ENCODE measurements around the gene TIMP1.

The TIMP1 gene

DNA sequence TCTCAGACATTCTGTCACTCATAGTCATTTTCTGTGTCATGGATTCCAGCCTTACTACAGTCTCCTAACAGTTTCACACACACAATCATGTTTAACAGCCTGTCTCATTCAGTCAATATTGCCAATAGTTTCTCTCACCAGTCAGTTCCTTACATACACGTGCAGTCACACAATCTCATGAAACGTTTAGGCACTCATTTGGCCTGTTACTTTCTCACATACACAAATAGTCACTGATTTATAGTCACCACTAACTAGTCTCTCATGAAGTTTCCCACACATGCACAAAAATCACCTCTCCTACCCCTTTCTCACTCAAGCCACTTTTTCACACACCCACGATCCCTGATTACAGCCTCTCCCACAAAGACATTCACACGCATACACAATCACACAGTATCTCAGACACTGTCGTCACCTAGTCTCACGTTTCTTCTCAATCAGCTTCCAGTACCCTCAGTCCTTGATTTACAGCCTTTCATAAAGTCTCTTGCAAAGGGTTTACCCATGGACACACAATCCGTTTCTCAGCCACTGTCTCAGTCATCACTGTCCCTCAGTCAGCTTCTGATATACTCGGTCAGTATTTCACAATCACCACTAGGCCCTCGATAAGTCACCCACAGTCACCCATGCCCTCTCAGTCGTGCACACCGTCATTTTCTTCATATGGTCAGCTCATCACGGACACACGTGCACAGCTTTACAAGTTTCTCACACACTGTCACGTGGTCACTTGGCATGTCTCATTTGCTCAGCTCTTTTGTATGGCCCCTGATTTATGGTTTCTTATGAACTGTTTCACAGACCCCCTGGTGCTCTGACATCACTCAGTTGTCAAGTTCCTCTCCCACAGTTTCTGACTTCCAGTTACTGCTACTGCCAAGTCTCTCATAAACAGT is 51.7 kb downstream of the TIMP1 start (continued):
- no peak for TF ChIP-seq ZNF660 (tag by site-specific recombination; IDR thresholded peaks at IDR 0.05)
- TF ChIP-seq, protein P1, sequence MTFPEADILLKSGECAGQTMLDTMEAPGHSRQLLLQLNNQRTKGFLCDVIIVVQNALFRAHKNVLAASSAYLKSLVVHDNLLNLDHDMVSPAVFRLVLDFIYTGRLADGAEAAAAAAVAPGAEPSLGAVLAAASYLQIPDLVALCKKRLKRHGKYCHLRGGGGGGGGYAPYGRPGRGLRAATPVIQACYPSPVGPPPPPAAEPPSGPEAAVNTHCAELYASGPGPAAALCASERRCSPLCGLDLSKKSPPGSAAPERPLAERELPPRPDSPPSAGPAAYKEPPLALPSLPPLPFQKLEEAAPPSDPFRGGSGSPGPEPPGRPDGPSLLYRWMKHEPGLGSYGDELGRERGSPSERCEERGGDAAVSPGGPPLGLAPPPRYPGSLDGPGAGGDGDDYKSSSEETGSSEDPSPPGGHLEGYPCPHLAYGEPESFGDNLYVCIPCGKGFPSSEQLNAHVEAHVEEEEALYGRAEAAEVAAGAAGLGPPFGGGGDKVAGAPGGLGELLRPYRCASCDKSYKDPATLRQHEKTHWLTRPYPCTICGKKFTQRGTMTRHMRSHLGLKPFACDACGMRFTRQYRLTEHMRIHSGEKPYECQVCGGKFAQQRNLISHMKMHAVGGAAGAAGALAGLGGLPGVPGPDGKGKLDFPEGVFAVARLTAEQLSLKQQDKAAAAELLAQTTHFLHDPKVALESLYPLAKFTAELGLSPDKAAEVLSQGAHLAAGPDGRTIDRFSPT (tag by site-specific recombination; IDR thresholded peaks at IDR 0.05): no peak
- TF ChIP-seq GFI1B (tag by site-specific recombination; IDR thresholded peaks at IDR 0.05): peak; percentile 2; the same call in 1 of the 2 replicates
- TF ChIP-seq SCRT2 (tag by site-specific recombination; IDR thresholded peaks at IDR 0.05): no peak
- TF ChIP-seq, protein P2, sequence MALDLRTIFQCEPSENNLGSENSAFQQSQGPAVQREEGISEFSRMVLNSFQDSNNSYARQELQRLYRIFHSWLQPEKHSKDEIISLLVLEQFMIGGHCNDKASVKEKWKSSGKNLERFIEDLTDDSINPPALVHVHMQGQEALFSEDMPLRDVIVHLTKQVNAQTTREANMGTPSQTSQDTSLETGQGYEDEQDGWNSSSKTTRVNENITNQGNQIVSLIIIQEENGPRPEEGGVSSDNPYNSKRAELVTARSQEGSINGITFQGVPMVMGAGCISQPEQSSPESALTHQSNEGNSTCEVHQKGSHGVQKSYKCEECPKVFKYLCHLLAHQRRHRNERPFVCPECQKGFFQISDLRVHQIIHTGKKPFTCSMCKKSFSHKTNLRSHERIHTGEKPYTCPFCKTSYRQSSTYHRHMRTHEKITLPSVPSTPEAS (tag by site-specific recombination; IDR thresholded peaks at IDR 0.05): no peak
- TF ChIP-seq ZNF350 (tag by site-specific recombination; IDR thresholded peaks at IDR 0.05): no peak
- TF ChIP-seq, protein P3, sequence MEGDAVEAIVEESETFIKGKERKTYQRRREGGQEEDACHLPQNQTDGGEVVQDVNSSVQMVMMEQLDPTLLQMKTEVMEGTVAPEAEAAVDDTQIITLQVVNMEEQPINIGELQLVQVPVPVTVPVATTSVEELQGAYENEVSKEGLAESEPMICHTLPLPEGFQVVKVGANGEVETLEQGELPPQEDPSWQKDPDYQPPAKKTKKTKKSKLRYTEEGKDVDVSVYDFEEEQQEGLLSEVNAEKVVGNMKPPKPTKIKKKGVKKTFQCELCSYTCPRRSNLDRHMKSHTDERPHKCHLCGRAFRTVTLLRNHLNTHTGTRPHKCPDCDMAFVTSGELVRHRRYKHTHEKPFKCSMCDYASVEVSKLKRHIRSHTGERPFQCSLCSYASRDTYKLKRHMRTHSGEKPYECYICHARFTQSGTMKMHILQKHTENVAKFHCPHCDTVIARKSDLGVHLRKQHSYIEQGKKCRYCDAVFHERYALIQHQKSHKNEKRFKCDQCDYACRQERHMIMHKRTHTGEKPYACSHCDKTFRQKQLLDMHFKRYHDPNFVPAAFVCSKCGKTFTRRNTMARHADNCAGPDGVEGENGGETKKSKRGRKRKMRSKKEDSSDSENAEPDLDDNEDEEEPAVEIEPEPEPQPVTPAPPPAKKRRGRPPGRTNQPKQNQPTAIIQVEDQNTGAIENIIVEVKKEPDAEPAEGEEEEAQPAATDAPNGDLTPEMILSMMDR (tag by site-specific recombination; IDR thresholded peaks at IDR 0.05): no peak
- TF ChIP-seq SP3 (tag by site-specific recombination; IDR thresholded peaks at IDR 0.05): no peak
- TF ChIP-seq BCL11A (tag by site-specific recombination; IDR thresholded peaks at IDR 0.05; ENCODE audit: low read depth): no peak
- TF ChIP-seq ZFP41 (tag by site-specific recombination; IDR thresholded peaks at IDR 0.05; ENCODE audit: borderline replicate concordance): no peak
- TF ChIP-seq TCF7L2 (IDR thresholded peaks at IDR 0.05; ENCODE audit: borderline replicate concordance, low read depth, low read length): no peak
- peak; percentile 77 for TF ChIP-seq OSR2 (tag by site-specific recombination; IDR thresholded peaks at IDR 0.05)
- no peak for TF ChIP-seq ZNF138 (tag by site-specific recombination; IDR thresholded peaks at IDR 0.05; ENCODE audit: borderline replicate concordance)
- TF ChIP-seq ZIC2 (tag by site-specific recombination; IDR thresholded peaks at IDR 0.05): peak; percentile 63
- no peak for TF ChIP-seq WT1 (tag by site-specific recombination; IDR thresholded peaks at IDR 0.05)
- no peak for TF ChIP-seq SCRT1 (tag by site-specific recombination; IDR thresholded peaks at IDR 0.05; ENCODE audit: borderline replicate concordance)
- no peak for TF ChIP-seq ZBTB20 (tag by site-specific recombination; IDR thresholded peaks at IDR 0.05)
- no peak for TF ChIP-seq ZNF146 (tag by site-specific recombination; IDR thresholded peaks at IDR 0.05)
- TF ChIP-seq, protein P4, sequence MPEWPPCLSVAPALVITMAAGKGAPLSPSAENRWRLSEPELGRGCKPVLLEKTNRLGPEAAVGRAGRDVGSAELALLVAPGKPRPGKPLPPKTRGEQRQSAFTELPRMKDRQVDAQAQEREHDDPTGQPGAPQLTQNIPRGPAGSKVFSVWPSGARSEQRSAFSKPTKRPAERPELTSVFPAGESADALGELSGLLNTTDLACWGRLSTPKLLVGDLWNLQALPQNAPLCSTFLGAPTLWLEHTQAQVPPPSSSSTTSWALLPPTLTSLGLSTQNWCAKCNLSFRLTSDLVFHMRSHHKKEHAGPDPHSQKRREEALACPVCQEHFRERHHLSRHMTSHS (tag by site-specific recombination; IDR thresholded peaks at IDR 0.05): no peak
- no peak for TF ChIP-seq ZNF658 (tag by site-specific recombination; IDR thresholded peaks at IDR 0.05)
- TF ChIP-seq ZNF2 (tag by site-specific recombination; IDR thresholded peaks at IDR 0.05): no peak; the same call in 1 of the 2 replicates
- no peak for TF ChIP-seq ZNF664 (tag by site-specific recombination; IDR thresholded peaks at IDR 0.05)
- TF ChIP-seq, protein P5, sequence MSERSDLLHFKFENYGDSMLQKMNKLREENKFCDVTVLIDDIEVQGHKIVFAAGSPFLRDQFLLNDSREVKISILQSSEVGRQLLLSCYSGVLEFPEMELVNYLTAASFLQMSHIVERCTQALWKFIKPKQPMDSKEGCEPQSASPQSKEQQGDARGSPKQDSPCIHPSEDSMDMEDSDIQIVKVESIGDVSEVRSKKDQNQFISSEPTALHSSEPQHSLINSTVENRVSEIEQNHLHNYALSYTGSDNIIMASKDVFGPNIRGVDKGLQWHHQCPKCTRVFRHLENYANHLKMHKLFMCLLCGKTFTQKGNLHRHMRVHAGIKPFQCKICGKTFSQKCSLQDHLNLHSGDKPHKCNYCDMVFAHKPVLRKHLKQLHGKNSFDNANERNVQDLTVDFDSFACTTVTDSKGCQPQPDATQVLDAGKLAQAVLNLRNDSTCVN (tag by site-specific recombination; optimal IDR thresholded peaks at IDR 0.05): no peak
- TF ChIP-seq, protein P6, sequence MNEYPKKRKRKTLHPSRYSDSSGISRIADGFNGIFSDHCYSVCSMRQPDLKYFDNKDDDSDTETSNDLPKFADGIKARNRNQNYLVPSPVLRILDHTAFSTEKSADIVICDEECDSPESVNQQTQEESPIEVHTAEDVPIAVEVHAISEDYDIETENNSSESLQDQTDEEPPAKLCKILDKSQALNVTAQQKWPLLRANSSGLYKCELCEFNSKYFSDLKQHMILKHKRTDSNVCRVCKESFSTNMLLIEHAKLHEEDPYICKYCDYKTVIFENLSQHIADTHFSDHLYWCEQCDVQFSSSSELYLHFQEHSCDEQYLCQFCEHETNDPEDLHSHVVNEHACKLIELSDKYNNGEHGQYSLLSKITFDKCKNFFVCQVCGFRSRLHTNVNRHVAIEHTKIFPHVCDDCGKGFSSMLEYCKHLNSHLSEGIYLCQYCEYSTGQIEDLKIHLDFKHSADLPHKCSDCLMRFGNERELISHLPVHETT (tag by site-specific recombination; IDR thresholded peaks at IDR 0.05): no peak
- TF ChIP-seq MYNN (tag by site-specific recombination; IDR thresholded peaks at IDR 0.05; ENCODE audit: borderline replicate concordance): no peak
- TF ChIP-seq, protein P7, sequence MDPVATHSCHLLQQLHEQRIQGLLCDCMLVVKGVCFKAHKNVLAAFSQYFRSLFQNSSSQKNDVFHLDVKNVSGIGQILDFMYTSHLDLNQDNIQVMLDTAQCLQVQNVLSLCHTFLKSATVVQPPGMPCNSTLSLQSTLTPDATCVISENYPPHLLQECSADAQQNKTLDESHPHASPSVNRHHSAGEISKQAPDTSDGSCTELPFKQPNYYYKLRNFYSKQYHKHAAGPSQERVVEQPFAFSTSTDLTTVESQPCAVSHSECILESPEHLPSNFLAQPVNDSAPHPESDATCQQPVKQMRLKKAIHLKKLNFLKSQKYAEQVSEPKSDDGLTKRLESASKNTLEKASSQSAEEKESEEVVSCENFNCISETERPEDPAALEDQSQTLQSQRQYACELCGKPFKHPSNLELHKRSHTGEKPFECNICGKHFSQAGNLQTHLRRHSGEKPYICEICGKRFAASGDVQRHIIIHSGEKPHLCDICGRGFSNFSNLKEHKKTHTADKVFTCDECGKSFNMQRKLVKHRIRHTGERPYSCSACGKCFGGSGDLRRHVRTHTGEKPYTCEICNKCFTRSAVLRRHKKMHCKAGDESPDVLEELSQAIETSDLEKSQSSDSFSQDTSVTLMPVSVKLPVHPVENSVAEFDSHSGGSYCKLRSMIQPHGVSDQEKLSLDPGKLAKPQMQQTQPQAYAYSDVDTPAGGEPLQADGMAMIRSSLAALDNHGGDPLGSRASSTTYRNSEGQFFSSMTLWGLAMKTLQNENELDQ (tag by site-specific recombination; IDR thresholded peaks at IDR 0.05; ENCODE audit: low read depth): no peak
